ENCODE measurements around the gene EDNRA.

The EDNRA gene

GRCh38 chr4:147533331-147533730 lies 52.4 kb downstream of the EDNRA start:
- DNase-seq (ENCODE audit: extremely low spot score): no peak
- ChIA-PET POLR2A (no interaction called here), CTCF (no interaction called here)
- TF ChIP-seq ZNF384 (IDR thresholded peaks at IDR 0.05) (no peak), HDGF (IDR thresholded peaks at IDR 0.05; ENCODE audit: borderline replicate concordance) (no peak), BHLHE40 (IDR thresholded peaks at IDR 0.05; ENCODE audit: borderline replicate concordance) (no peak), NFRKB (IDR thresholded peaks at IDR 0.05) (no peak), PKNOX1 (IDR thresholded peaks at IDR 0.05) (no peak), FOXK2 (IDR thresholded peaks at IDR 0.05) (no peak), CTBP1 (IDR thresholded peaks at IDR 0.05; ENCODE audit: borderline replicate concordance) (no peak), ELF4 (IDR thresholded peaks at IDR 0.05) (no peak), ARNT (IDR thresholded peaks at IDR 0.05) (no peak), LEF1 (IDR thresholded peaks at IDR 0.05; ENCODE audit: borderline replicate concordance) (no peak), TARDBP (IDR thresholded peaks at IDR 0.05) (no peak), FOXA1 (IDR thresholded peaks at IDR 0.05) (no peak)

GRCh38 chr4:147535124-147535523 lies 54.2 kb downstream of the EDNRA start:
- CTCF ChIA-PET: interaction anchor here (1.0 to 1.2 kb wide), 2 partner anchors 9 to 16 kb away, joined by 3 to 5 read pairs; no protein-coding TSS in a partner anchor
- POLR2A ChIA-PET: no interaction called here
- TF ChIP-seq SP1 (IDR thresholded peaks at IDR 0.05): no peak
- DNase-seq (ENCODE audit: extremely low spot score): no peak

GRCh38 chr4:147538711-147539110 lies 57.8 kb downstream of the EDNRA start:
- TF ChIP-seq ARNT (IDR thresholded peaks at IDR 0.05): no peak
- TF ChIP-seq FOXA1 (IDR thresholded peaks at IDR 0.05): no peak
- no peak for TF ChIP-seq BHLHE40 (IDR thresholded peaks at IDR 0.05; ENCODE audit: borderline replicate concordance)
- no peak for TF ChIP-seq ZNF384 (IDR thresholded peaks at IDR 0.05)
- no peak for TF ChIP-seq TARDBP (IDR thresholded peaks at IDR 0.05)
- no peak for TF ChIP-seq FOXM1 (IDR thresholded peaks at IDR 0.05; ENCODE audit: borderline replicate concordance)
- no peak for TF ChIP-seq CTBP1 (IDR thresholded peaks at IDR 0.05; ENCODE audit: borderline replicate concordance)
- TF ChIP-seq SP1 (IDR thresholded peaks at IDR 0.05): no peak
- TF ChIP-seq PKNOX1 (IDR thresholded peaks at IDR 0.05): no peak
- TF ChIP-seq NFRKB (IDR thresholded peaks at IDR 0.05): no peak
- no peak for TF ChIP-seq FOXK2 (IDR thresholded peaks at IDR 0.05)
- TF ChIP-seq LEF1 (IDR thresholded peaks at IDR 0.05; ENCODE audit: borderline replicate concordance): no peak
- no peak for TF ChIP-seq SUZ12 (IDR thresholded peaks at IDR 0.05)
- no peak for TF ChIP-seq L3MBTL2 (conservative IDR thresholded peaks at IDR 0.05)
- no peak for TF ChIP-seq HDGF (IDR thresholded peaks at IDR 0.05; ENCODE audit: borderline replicate concordance)
- TF ChIP-seq ELF4 (IDR thresholded peaks at IDR 0.05): no peak
- ChIA-PET POLR2A (no interaction called here), CTCF (interaction anchor here (0.6 to 1.5 kb wide), 2 partner anchors 20 to 380 kb away, joined by 3 to 6 read pairs; no protein-coding TSS in a partner anchor)
- DNase-seq (ENCODE audit: extremely low spot score): no peak

GRCh38 chr4:147539959-147540358 lies 59.1 kb downstream of the EDNRA start:
- ChIA-PET POLR2A (no interaction called here), CTCF (interaction anchor here (1.3 kb wide), 1 partner anchor 21 kb away, joined by 6 read pairs; no protein-coding TSS in a partner anchor)
- DNase-seq (ENCODE audit: extremely low spot score): no peak
- TF ChIP-seq HDGF (IDR thresholded peaks at IDR 0.05; ENCODE audit: borderline replicate concordance) (no peak), FOXA1 (IDR thresholded peaks at IDR 0.05) (no peak), NFRKB (IDR thresholded peaks at IDR 0.05) (no peak), SUZ12 (IDR thresholded peaks at IDR 0.05) (no peak)

- TF ChIP-seq LEF1 (IDR thresholded peaks at IDR 0.05; ENCODE audit: borderline replicate concordance): no peak
- TF ChIP-seq FOXK2 (IDR thresholded peaks at IDR 0.05): no peak
- no peak for TF ChIP-seq FOXM1 (IDR thresholded peaks at IDR 0.05; ENCODE audit: borderline replicate concordance)
- no peak for TF ChIP-seq FOXA1 (IDR thresholded peaks at IDR 0.05)
- TF ChIP-seq CTBP1 (IDR thresholded peaks at IDR 0.05; ENCODE audit: borderline replicate concordance): no peak
- no peak for TF ChIP-seq ZNF384 (IDR thresholded peaks at IDR 0.05)
- TF ChIP-seq SP1 (IDR thresholded peaks at IDR 0.05): no peak
- no peak for TF ChIP-seq BHLHE40 (IDR thresholded peaks at IDR 0.05; ENCODE audit: borderline replicate concordance)
- no peak for TF ChIP-seq HDGF (IDR thresholded peaks at IDR 0.05; ENCODE audit: borderline replicate concordance)
- TF ChIP-seq ELF4 (IDR thresholded peaks at IDR 0.05): no peak
- TF ChIP-seq SUZ12 (IDR thresholded peaks at IDR 0.05): no peak
- no peak for TF ChIP-seq ARNT (IDR thresholded peaks at IDR 0.05)
- no peak for TF ChIP-seq NFRKB (IDR thresholded peaks at IDR 0.05)
- no peak for TF ChIP-seq L3MBTL2 (conservative IDR thresholded peaks at IDR 0.05)
- no peak for TF ChIP-seq PKNOX1 (IDR thresholded peaks at IDR 0.05)
- no peak for TF ChIP-seq TARDBP (IDR thresholded peaks at IDR 0.05)
- CTCF ChIA-PET: interaction anchor here (0.7 kb wide), 1 partner anchor 386 kb away, joined by 3 read pairs; no protein-coding TSS in a partner anchor
- POLR2A ChIA-PET: no interaction called here
- DNase-seq (ENCODE audit: extremely low spot score): no peak
Measured at GRCh38 chr4:147542229-147542990, 61.5 kb downstream of the EDNRA start.

GRCh38 chr4:147543034-147543433 lies 62.1 kb downstream of the EDNRA start:
- TF ChIP-seq SUZ12 (IDR thresholded peaks at IDR 0.05) (no peak), TARDBP (IDR thresholded peaks at IDR 0.05) (no peak), PKNOX1 (IDR thresholded peaks at IDR 0.05) (no peak), BHLHE40 (IDR thresholded peaks at IDR 0.05; ENCODE audit: borderline replicate concordance) (no peak), SP1 (IDR thresholded peaks at IDR 0.05) (no peak), FOXA1 (IDR thresholded peaks at IDR 0.05) (no peak), ZNF384 (IDR thresholded peaks at IDR 0.05) (no peak), L3MBTL2 (conservative IDR thresholded peaks at IDR 0.05) (no peak), FOXK2 (IDR thresholded peaks at IDR 0.05) (no peak)
- no peak for DNase-seq (ENCODE audit: extremely low spot score)
- CTCF ChIA-PET: interaction anchor here (0.7 kb wide), 1 partner anchor 387 kb away, joined by 3 read pairs; no protein-coding TSS in a partner anchor
- POLR2A ChIA-PET: no interaction called here

Measured in HEK293T (cell line).